Measurements from ENCODE around the gene ALDH1A3. TPM values are rescaled to one million over a fixed set of nuclear protein-coding genes. Genes with fewer than 3 reads are reported as not detected.

Gene ALDH1A3
- total RNA-seq, 2 experiments from 2014 or later: not detected

- H3K36me3 Mint-ChIP-seq: no peaks in the 10 kb centered on the region
- no peak for DNase-seq
- H3K4me1 Mint-ChIP-seq: no peaks in the 10 kb centered on the region
- no peak overlapping the region for H3K27ac Mint-ChIP-seq
- no peak overlapping the region for H3K4me3 Mint-ChIP-seq
- H3K9me3 Mint-ChIP-seq: no peaks in the 10 kb centered on the region
- H3K27me3 Mint-ChIP-seq: peaks cover 32% of the 10 kb centered on the region
These were observed 72.3 kb downstream of the ALDH1A3 start for GRCh38 chr15:100951965-100952364.

- Mint-ChIP-seq H3K27ac (no peak overlapping the region), H3K9me3 (no peaks in the 10 kb centered on the region), H3K36me3 (no peaks in the 10 kb centered on the region), H3K4me1 (no peaks in the 10 kb centered on the region), H3K27me3 (peaks cover 32% of the 10 kb centered on the region), H3K4me3 (no peak overlapping the region)
- DNase-seq: no peak
These were observed 72.9 kb downstream of the ALDH1A3 start for GRCh38 chr15:100952566-100952965.

- H3K4me3 Mint-ChIP-seq: no peak overlapping the region
- DNase-seq: no peak
- no peaks in the 10 kb centered on the region for H3K4me1 Mint-ChIP-seq
- H3K27ac Mint-ChIP-seq: no peak overlapping the region
- no peaks in the 10 kb centered on the region for H3K36me3 Mint-ChIP-seq
- H3K9me3 Mint-ChIP-seq: no peaks in the 10 kb centered on the region
- peaks cover 40% of the 10 kb centered on the region for H3K27me3 Mint-ChIP-seq
These were observed 78.9 kb downstream of the ALDH1A3 start for GRCh38 chr15:100958326-100959065.

GRCh38 chr15:100959066-100960050 is 79.7 kb downstream of the ALDH1A3 start:
- no peaks in the 10 kb centered on the region for H3K36me3 Mint-ChIP-seq
- H3K27me3 Mint-ChIP-seq: peaks cover 40% of the 10 kb centered on the region
- no peak overlapping the region for H3K4me3 Mint-ChIP-seq
- DNase-seq: no peak
- H3K27ac Mint-ChIP-seq: no peak overlapping the region
- no peaks in the 10 kb centered on the region for H3K4me1 Mint-ChIP-seq
- H3K9me3 Mint-ChIP-seq: no peaks in the 10 kb centered on the region

Other genes starting within 250 kb of the ALDH1A3 start
- gene LRRK1, start 39.5 kb downstream of the ALDH1A3 start, total RNA-seq: under 1 TPM; 0.29 to 0.30 TPM